Adrenal gland (tissue), 12 donors: ENCODE measurements around the gene DAAM2. TPM values are rescaled to one million over a fixed set of nuclear protein-coding genes. Genes with fewer than 3 reads are reported as not detected.

Experiments
- DNase-seq, 7 donors: peaks; one replicate each; pipeline ENCODE4 v3.0.0-alpha.2; 2019 to 2020
- H3K27ac ChIP-seq, 5 donors: fragments of 200-600 bp; sonication (generic) in 4 of 5; 1 replicate in 3 of 5; 2 replicates in 2 of 5; pipeline versions ENCODE4 v1.5.1 to v1.8.0; 2016 to 2020; ENCODE audit warnings: mild to moderate bottlenecking in 1 of 5
- H3K27me3 ChIP-seq: fragments of 200-600 bp; 2 replicates; pipeline ENCODE4 v1.8.0; 2021
- H3K36me3 ChIP-seq, 2 donors: fragments of 200-600 bp; replicated peaks in 1 of 2; 1 replicate in 1 of 2; 2 replicates in 1 of 2; pipeline versions ENCODE4 v1.5.1 to v1.8.0; 2018 to 2022
- H3K4me1 ChIP-seq, 2 donors: fragments of 200-600 bp; replicated peaks in 1 of 2; 1 replicate in 1 of 2; 2 replicates in 1 of 2; pipeline versions ENCODE4 v1.5.1 to v1.8.0; 2018 to 2021
- H3K4me3 ChIP-seq, 4 donors: fragments of 200-600 bp; sonication (generic) in 3 of 4; one replicate each; pipeline ENCODE4 v1.5.1; 2016 to 2018
- H3K9me3 ChIP-seq, 3 donors: fragments of 200-600 bp; sonication (generic) in 1 of 3; replicated peaks in 1 of 3; 1 replicate in 2 of 3; 2 replicates in 1 of 3; pipeline versions ENCODE4 v1.5.1 to v1.8.0; 2016 to 2021
- POLR2A ChIP-seq, 2 donors: fragments of 450-650 bp; IDR thresholded peaks; one replicate each; pipeline ENCODE4 v1.6.1; 2017; ENCODE audit warnings: antibody characterized with exemption in 2 of 2, mild to moderate bottlenecking in 2 of 2, moderate library complexity in 1 of 2
- WGBS, 4 donors: extraction: QIAGEN DNeasy Blood & Tissue Kit in 2 of 4; methylation state at CpG; one replicate each; pipeline versions ENCODE4 v1.1.5 to v1.1.7; 2013 to 2017; 5-methylcytosine and 5-hydroxymethylcytosine counted together
- intact Hi-C, 2 donors: fragments of 100-400 bp; cut with DNase I; formaldehyde crosslinking; loops; one replicate each; pipeline versions ENCODE4 v1.14.1 to v1.15.0; 2022 to 2023
- polyA plus RNA-seq, 3 donors: library from polyadenylated mRNA; stranded (reverse); fragments of 200-250 nt in 2 of 3; fragments of 350-450 nt in 1 of 3; fragmentation: Illumina TruSeq in 1 of 3; extraction: RNeasy Lipid Tissue Mini Kit (QIAGEN cat#74804) in 1 of 3; gene quantifications; one replicate each; pipeline ENCODE4 v1.2.3, GENCODE V29; 2013 to 2014
- total RNA-seq, 9 donors: library from RNA; depleted of rRNA in 4 of 9; stranded (reverse); fragments of >200 nt in 4 of 9; fragments of 120-200 nt in 1 of 9; fragmentation: NEBNext Ultra II Directional in 1 of 9; extraction: Animal tissue kit (Norgen Biotek cat#: 25700) in 1 of 9; gene quantifications; one replicate each; pipeline versions ENCODE4 v1.1.0 to v1.2.4, GENCODE V29; 2013 to 2023
- TF ChIP-seq, protein P1 (sequence below), 6 experiments: fragments of 450-650 bp in 4 of 6; fragments of 200-600 bp in 2 of 6; sonication (generic) in 1 of 6; IDR thresholded peaks; 1 replicate in 5 of 6; 2 replicates in 1 of 6; pipeline versions ENCODE4 v1.5.1 to v1.8.0; 2016 to 2021; ENCODE audit warnings: antibody characterized with exemption in 6 of 6, mild to moderate bottlenecking in 2 of 6, moderate library complexity in 1 of 6
- donor health status: healthy with polysubstance abuse.
- donor health status: Bipolar disorder and iron deficiency.
- donor health status: DM: yes; HTN: yes; CAD: no.
- donor health status: DM: no; HTN: no; CAD: no.
- donor health status: DM: no; HTN: no; CAD: no.
- donor health status: DM: yes; HTN: yes; CAD: no.

The DAAM2 gene
- total and polyA plus RNA-seq, 12 donors: 28.1 to 72.1 (median 53.2) TPM

DNA sequence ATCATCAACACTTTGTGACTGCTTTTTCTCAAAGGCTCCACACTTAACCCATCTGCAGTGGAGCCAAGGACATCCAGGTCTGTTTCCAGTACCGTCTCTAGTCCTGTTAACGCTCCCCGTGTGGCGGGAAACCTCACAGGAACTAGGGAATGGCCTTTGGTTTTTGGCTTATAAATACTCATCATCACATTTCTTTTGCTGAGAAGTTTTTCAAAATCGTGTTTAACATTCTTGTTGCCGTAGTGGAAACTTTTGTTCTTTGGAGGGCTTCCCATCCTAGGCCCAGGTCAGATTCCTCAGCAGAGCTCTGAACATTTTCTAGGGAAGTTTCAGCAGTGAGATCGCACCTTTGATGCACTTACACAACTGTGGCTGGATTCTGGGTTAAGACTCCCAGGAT is 24.6 kb downstream of the DAAM2 start:
- intact Hi-C loops: no loop called here
- Histone ChIP-seq H3K4me1 (peaks cover 0 to 30% of the 10 kb centered on the region in 2 donors), H3K36me3 (no peaks in the 10 kb centered on the region), H3K27me3 (no peaks in the 10 kb centered on the region), H3K9me3 (no peaks in the 10 kb centered on the region), H3K4me3 (no peak overlapping the region), H3K27ac (peak overlapping the region in 1 of 5 donors; percentile 47)
- no peak for DNase-seq
- no peak for TF ChIP-seq POLR2A (IDR thresholded peaks at IDR 0.05)
- TF ChIP-seq, protein P1, sequence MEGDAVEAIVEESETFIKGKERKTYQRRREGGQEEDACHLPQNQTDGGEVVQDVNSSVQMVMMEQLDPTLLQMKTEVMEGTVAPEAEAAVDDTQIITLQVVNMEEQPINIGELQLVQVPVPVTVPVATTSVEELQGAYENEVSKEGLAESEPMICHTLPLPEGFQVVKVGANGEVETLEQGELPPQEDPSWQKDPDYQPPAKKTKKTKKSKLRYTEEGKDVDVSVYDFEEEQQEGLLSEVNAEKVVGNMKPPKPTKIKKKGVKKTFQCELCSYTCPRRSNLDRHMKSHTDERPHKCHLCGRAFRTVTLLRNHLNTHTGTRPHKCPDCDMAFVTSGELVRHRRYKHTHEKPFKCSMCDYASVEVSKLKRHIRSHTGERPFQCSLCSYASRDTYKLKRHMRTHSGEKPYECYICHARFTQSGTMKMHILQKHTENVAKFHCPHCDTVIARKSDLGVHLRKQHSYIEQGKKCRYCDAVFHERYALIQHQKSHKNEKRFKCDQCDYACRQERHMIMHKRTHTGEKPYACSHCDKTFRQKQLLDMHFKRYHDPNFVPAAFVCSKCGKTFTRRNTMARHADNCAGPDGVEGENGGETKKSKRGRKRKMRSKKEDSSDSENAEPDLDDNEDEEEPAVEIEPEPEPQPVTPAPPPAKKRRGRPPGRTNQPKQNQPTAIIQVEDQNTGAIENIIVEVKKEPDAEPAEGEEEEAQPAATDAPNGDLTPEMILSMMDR (IDR thresholded peaks at IDR 0.05): no peak
- 62 to 85% (median 76%) methylated on average over 7 of the region's 7 CpGs for WGBS, 4 donors

- peaks cover 0 to 41% of the 10 kb centered on the region in 2 donors for H3K4me1 ChIP-seq
- DNase-seq: no peak
- intact Hi-C loops: no loop called here
- no peak for TF ChIP-seq POLR2A (IDR thresholded peaks at IDR 0.05)
- TF ChIP-seq, protein P1 (IDR thresholded peaks at IDR 0.05): no peak
- H3K4me3 ChIP-seq: no peak overlapping the region
- peak overlapping the region in 4 of 5 donors; percentile 20 to 83 (median 39) for H3K27ac ChIP-seq
- no peaks in the 10 kb centered on the region for H3K27me3 ChIP-seq
- H3K9me3 ChIP-seq: no peaks in the 10 kb centered on the region
- 75 to 83% (median 78%) methylated on average over 2 of the region's 2 CpGs for WGBS, 4 donors
- no peaks in the 10 kb centered on the region for H3K36me3 ChIP-seq
Measured at GRCh38 chr6:39818695-39819094, 26.5 kb downstream of the DAAM2 start.

- H3K36me3 ChIP-seq: no peaks in the 10 kb centered on the region
- intact Hi-C loops: no loop called here
- H3K27ac ChIP-seq: peak overlapping the region in 4 of 5 donors; percentile 20 to 83 (median 39)
- H3K4me3 ChIP-seq: no peak overlapping the region
- H3K27me3 ChIP-seq: no peaks in the 10 kb centered on the region
- no peaks in the 10 kb centered on the region for H3K9me3 ChIP-seq
- H3K4me1 ChIP-seq: peaks cover 0 to 42% of the 10 kb centered on the region in 2 donors
- TF ChIP-seq POLR2A (IDR thresholded peaks at IDR 0.05): no peak
- TF ChIP-seq, protein P1 (IDR thresholded peaks at IDR 0.05): no peak
- 63 to 93% (median 81%) methylated on average over 1 of the region's 1 CpG for WGBS, 4 donors
- DNase-seq: no peak
Measured at GRCh38 chr6:39819228-39819627, 27.1 kb downstream of the DAAM2 start.

GRCh38 chr6:39819676-39820075 is 27.5 kb downstream of the DAAM2 start:
- intact Hi-C loops: no loop called here
- H3K27me3 ChIP-seq: no peaks in the 10 kb centered on the region
- no peaks in the 10 kb centered on the region for H3K36me3 ChIP-seq
- TF ChIP-seq, protein P1 (IDR thresholded peaks at IDR 0.05): no peak
- TF ChIP-seq POLR2A (IDR thresholded peaks at IDR 0.05): no peak
- peak overlapping the region in 4 of 5 donors; percentile 9 to 83 (median 34) for H3K27ac ChIP-seq
- H3K9me3 ChIP-seq: no peaks in the 10 kb centered on the region
- DNase-seq: no peak
- H3K4me3 ChIP-seq: no peak overlapping the region
- peaks cover 0 to 45% of the 10 kb centered on the region in 2 donors for H3K4me1 ChIP-seq
- 73 to 87% (median 84%) methylated on average over 7 to 8 of the region's 8 CpGs for WGBS, 4 donors
